GM18870 (cell line): Measurements from ENCODE around the gene CENPX.

ENCODE experiments used
- ATAC-seq: cut with Tn5 transposase; IDR thresholded peaks from one replicate; pipeline ENCODE4 v1.9.1; 2021; ENCODE audit warnings: moderate library complexity; ENCODE audit not compliant: unreplicated experiment

The CENPX gene

DNA sequence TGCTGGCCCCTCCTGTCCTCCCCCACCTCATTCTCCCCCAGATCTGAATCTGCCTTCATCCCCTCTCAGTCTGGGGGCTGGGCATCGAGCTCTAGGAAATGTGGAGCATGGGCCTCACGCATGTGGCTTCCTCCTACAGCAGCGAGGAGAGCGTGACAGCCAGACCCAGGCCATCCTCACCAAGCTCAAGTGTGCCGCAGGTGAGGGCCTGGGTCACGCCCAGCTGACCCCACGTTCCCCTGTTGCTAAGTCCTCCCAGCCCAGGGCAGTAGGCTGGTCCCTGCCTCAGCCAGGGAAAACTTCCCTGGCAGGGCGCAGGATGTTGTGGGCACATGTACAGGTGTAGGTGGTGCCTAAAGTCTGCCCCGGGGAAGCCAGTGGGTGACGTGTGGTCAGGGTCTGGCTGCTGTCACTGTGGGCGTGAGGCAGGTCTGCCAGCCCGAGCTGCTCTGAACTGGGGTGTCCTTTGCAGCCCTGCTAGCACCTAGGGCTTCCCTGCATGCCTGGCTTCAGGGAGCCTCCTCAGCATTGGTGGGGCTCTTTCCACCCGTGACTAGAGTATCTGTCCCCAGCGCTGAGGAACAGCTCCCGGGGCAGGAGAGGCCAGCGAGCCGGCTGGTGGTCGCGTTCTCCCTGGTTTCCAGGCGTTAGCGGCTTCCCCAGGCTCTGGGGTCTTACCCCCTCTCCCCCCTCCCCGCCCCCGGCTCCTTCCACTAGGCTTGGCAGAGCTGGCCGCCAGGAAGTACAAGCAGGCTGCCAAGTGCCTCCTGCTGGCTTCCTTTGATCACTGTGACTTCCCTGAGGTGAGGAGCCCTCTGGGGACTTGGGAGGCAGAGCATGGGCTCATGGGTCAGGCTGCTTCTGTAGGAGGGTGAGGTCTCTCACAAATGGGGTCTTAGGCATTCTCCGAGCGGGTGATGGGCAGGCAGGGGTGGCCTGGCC lies 32.6 kb upstream of the CENPX start:
- no peak for ATAC-seq

DNA sequence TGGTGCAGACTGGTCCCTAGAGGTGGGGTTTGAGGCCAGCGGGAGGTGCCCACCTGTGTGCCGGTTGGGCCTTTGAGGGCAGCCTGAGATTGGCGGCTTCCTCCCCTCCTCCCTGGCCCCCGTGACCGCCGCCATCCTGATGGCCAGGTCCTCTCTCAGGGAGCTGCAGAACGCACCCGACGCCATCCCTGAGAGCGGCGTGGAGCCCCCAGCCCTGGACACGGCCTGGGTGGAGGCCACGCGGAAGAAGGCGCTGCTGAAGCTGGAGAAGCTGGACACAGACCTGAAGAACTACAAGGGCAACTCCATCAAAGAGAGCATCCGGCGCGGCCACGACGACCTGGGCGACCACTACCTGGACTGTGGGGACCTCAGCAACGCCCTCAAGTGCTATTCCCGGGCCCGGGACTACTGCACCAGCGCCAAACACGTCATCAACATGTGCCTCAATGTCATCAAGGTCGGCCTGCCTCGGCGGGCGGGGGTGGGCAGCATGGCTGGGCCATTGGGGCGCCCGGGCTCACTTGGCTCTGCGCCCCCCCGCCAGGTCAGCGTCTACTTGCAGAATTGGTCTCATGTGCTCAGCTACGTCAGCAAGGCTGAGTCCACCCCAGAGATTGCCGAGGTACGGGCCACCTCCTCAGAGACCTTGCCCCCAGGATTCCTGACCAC lies 31.8 kb upstream of the CENPX start:
- ATAC-seq = no peak

DNA sequence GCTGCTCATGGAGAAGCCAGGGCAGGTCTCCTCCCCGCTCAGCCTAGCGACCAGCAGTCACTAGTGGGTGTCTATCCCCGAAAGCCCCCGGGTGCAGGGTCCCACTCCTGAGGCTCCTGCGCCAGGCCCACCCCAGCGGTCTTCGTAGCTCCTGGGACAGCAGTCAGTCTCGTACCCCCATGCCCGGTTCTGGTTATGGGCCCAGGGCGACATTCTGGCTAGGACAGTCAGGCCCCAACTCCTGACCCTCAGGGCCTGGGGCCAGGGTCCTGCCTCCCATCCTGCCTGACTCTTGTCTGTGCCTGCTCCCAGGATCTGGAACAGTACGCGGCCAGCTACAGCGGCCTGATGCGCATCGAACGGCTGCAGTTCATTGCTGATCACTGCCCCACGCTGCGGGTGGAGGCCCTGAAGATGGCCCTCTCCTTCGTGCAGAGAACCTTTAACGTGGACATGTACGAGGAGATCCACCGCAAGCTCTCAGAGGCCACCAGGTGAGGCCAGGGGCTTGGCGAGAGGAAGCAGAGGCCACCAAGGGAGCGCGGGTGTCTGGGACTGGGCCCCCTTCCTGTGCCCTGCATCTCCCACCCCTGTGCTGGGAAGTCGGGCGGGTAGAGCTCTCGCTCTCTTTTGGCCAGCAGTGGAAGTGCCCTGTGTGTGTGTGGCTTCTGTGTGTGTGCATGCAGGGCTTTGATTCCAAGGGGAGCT lies 31.0 kb upstream of the CENPX start:
- no peak for ATAC-seq

GRCh38 chr17:82053130-82053529 lies 30.5 kb upstream of the CENPX start:
- no peak for ATAC-seq

DNA sequence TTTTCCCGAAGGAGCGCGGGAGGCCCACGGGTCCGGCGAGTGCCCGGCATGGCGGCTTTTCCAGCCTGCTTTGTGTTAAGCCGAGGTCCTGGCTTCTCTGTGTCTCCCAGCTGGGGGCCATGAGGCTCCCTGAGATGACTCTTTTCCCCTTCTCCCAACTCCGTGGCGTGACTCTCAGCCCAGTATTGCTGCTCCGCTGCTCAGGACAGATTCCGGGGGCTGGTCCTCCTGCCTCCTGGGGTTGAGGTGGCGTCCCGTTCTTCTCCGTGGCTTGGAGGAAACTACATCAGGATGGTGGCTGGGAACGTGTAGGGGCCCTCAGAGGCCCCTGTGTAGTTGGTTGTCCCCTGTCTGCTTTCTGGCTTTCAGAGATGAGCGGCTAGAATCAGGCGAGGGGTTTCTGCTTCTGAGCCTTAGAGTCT lies 30.0 kb upstream of the CENPX start:
- ATAC-seq = no peak

GRCh38 chr17:82051776-82052637 lies 29.3 kb upstream of the CENPX start, which contains the start of the genes GPS1 and RFNG:
GPS1 (plus strand) TSS chr17:82051898; CDS start chr17:82051932, 34 bp downstream.
RFNG (minus strand) TSS chr17:82051811; CDS start chr17:82051766, 45 bp downstream.
- ATAC-seq = no peak

DNA sequence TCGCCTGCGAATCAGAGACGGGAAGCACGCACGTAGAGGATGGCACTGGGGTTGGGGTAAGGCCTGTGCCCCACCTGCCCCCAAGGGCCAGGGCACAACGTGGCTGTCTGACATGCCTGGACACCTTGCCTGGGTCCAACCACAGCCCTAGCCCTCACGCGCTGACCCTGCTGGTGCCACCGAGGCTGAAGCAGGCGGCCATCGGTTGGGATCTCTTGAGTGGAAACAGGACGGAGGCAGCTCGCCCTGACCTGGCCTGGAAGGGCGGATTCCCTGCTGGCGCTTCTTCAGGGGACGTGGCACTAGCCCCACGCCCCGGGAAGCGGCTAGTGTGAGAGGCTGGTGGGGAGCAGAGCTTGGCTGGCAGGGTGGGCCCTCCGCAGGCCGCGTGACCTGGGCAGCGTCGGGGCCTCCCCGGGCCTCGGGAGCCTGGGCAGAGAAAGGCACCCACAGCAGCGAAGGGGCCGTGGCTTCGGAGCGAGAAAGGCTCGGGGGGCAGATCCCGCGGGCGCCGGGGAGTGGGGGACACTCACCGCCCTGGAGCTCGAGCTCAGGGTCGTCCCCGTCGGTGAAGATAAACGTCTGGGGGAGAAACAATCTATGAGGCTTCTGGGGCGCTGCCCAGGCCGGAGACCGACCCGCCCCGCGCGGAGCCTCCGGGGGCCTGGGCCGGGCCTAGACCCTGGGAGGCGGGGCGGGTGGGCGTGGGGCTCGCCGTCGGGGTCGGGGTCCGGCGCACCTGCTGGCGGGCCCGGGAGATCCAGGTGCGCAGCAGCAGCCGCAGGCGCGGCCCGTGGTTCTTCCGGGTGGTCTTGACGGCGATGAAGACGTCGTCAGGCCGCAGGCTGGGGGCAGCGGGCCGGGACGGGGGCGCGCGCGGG lies 28.3 kb upstream of the CENPX start:
- no peak for ATAC-seq

DNA sequence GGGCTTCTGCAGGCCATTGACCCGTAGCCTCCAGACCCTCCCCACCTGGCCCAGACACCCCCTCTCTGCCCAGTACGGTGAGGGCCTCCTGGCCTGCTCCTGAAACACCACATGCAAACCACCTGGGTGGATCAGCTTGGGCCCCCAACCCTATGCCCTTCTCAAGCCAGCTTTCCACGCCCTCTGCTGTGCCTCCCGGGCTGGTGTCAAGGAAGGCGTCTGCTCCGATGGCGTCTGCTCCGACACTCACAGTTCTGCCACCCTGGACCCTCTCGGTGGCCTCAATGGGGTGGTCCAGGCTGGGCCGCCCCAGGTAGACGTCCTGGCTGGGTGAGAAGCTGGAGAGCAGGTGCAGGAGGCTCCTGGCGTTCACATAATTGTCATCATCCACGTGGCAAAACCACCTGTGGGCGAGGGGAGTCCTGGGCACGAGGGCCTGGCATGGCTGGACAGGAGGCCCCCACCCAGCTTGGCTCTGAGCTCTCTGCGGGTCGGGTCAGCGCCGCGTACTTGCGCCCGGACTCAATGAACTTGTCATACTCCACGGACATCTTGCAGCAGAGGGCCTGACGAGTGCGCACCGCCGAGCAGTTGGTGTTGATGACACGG lies 27.6 kb upstream of the CENPX start:
- no peak for ATAC-seq

DNA sequence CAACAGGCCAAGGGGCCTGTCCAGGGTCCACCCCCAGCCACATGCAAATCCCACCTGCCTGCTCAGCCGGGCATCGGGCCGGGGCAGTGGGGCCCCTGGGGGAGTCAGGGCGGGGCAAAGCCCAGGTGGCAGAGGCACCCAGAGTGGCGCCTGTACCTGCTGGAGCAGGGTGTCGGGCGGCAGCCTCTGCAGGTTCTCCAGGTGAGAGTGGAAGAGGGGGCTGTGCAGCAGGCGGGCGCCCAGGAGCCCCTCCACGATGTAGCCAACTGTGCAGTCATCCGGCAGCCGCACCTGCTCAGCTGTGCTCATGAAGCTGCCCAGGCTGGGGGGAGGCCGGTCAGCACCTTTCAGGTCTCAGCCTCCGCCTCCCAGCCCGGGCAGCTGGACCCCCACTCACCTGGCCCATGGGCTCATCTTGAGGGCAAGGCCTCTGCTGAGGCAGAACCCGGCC lies 26.9 kb upstream of the CENPX start:
- ATAC-seq = no peak

- ATAC-seq = no peak
Observed at GRCh38 chr17:82049106-82049505, 26.4 kb upstream of the CENPX start.

DNA sequence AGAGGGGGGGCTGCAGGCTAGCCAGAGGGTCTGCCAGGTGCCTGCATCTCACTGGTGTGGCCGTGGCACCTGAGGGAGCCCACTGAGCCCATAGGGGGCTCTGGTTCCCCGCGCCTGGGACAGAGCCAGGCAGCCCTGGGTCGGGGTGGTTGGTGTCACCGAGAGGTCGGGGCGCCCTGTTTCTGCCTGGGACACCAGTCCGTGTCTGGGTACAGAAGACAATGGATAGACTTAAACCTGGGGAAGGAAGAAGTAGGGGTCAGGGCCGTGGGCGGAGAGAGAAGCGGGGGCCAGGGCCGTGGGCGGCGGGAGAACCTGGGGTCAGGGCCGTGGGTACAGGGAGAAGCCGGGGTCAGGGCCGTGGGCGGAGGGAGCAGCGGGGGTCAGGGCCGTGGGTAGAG lies 25.9 kb upstream of the CENPX start:
- no peak for ATAC-seq

DNA sequence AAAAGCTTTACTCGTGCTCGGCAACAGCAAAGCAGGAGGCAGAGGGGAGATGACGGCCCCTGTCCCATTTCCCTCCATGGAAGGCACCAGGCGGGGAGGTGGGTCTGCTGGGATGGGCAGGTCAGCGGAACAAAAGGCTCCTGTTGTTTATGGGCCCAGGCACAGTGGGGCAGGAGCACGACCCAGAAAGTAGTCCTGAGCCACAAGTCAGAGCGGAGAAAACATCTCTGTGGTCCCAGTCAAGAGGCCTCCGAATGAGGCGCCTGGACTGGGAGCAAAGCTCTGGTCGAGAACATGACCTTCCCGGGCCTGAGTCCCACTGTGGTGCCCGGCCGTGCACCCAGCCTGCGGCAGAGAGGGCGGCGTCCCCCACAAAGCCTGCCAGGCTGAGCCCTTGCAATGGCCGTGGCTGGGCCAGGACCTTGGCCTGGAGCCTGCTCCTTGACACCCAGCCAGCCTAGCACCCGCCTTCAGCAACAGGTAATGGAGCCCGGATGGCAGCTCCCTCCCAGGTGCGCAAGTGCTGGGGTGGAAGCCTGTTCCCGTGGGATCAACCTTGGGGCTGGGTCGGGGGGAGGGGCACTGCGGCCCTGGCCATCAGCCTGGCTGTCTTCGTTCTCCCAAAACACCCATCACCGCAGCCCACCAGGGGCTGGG lies 25.4 kb upstream of the CENPX start:
- no peak for ATAC-seq

DNA sequence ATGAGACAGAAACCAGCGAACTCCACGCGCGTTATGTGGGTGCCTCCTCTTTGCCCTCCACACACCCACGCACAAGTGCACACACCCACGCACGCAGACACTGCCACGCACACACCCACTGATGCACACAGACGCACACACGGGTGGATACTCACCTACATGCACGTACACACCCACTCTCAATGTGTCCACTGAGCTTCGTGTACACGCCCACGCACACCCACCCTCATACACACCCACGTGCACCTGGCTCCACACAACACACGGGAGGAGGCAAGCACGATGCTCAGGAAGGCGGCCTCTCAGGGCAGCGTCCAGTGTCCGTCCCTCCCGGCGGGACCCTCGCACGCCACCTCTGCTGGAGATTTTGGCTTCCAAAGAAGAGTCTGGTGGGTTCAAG lies 24.7 kb upstream of the CENPX start:
- no peak for ATAC-seq

DNA sequence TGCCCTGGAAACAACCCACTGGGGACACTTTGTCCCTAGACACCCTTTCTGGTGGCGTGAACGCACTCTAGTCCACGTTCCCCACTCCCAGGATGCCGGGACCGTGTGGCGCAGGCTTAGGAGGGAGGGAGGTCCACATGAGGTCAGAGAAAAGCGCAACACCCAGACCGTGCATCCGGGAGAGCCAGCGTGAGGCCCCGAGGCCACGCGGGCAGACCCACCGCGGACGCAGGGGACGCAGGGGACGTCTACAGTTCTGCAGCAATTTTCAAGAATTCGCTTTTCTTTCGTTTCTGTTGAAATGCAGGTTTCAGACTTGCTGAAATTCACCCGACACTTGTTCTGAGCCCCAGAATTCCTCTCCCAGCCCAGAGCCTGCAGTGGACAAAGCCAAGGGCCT lies 24.2 kb upstream of the CENPX start:
- no peak for ATAC-seq

- no peak for ATAC-seq
Observed at GRCh38 chr17:82045936-82046484, 23.3 kb upstream of the CENPX start.

- no peak for ATAC-seq
Observed at GRCh38 chr17:82043507-82043906, 20.8 kb upstream of the CENPX start.

DNA sequence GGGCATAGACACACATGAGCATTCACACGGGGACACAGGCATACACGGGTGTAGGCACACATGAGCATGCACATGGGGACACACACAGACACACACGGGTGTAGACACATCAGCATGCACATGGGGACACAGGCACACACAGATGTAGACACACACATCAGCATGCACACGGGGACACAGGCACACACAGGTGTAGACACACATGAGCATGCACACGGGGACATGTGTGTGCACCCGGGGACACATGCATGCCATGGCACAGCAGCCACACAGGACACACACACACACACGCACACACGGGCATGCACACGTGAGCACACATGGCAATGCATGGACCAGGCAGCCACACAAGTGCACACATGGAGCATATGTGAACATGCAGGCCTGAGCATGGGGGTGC lies 20.0 kb upstream of the CENPX start:
- no peak for ATAC-seq

- no peak for ATAC-seq
Observed at GRCh38 chr17:82041144-82041814, 18.6 kb upstream of the CENPX start.
